ENCODE results near the gene GNAL.
"Not testable (repeated sequence)": the region's sequence is repeated elsewhere in the genome, so short reads cannot be mapped to it uniquely, and the experiment has no call there.

GNAL gene

DNA sequence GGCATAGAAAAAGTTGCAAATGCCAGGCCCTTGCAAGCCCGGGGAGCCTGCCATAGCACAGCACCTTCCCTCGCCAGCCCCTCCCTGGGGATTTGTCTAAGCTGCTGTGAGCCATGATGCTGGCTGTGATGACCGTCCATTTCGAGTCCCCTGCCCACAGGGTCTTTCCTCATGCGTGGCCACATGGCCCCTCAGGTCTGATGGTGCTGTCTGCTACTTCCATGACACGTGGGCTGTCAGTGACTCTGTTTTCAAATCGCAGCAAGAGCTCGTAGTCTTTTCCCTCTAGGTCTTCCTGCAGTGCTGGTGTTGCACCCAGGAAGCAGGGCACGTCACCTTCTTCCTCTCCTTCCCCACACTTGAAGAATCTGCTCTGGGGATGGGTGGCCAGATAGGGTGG lies 15.5 kb upstream of the GNAL start:
- H3K4me3 ChIP-seq (ENCODE audit: low read depth, low read length), result no peak overlapping the region
- no peak for TF ChIP-seq CTCF (IDR thresholded peaks at IDR 0.05; ENCODE audit: borderline replicate concordance, insufficient read depth, low read depth, low read length)

DNA sequence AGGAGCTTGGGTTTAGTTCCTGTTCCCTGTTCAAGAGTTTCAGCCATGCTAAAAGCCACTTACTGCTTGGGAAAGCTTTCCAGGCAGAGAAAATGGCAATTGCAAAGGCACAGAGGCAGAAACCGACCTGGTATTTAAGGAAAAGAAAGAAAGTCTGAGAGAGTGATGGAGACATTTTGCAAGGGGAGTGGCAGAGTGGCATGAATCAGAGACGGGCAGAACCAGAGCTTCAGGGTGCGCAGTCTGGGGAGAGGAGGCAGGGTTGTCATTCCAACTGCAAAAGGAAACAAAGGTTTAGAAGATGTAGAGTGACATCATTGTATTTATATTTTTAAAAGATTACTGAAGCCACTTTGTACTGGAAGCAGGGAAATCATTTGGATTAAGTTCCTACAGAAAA lies 14.9 kb upstream of the GNAL start:
- no peak overlapping the region for H3K4me3 ChIP-seq (ENCODE audit: low read depth, low read length)
- no peak for TF ChIP-seq CTCF (IDR thresholded peaks at IDR 0.05; ENCODE audit: borderline replicate concordance, insufficient read depth, low read depth, low read length)

DNA sequence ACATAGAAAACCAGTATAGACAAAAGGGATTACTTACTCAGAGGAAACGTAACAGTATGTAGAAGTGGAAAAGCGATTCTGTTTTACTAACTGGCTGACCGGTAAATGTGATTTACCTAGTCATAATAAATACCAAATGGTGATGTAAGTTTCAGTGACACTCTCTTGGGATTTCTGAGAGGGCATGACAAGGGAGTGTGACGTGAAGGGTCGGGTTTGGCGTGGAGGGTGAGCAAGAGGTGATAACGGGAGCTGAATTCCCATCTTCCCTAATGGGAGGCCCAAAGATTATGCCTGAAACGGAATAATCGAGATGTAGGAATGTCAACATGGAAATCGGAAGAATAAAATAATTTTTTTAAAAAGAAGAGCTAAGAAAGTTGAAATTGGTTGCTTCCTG lies 12.7 kb upstream of the GNAL start:
- no peak overlapping the region for H3K4me3 ChIP-seq (ENCODE audit: low read depth, low read length)
- TF ChIP-seq CTCF (IDR thresholded peaks at IDR 0.05; ENCODE audit: borderline replicate concordance, insufficient read depth, low read depth, low read length), result no peak

- no peak for TF ChIP-seq CTCF (IDR thresholded peaks at IDR 0.05; ENCODE audit: borderline replicate concordance, insufficient read depth, low read depth, low read length)
- H3K4me3 ChIP-seq (ENCODE audit: low read depth, low read length), result no peak overlapping the region
These were observed 12.2 kb upstream of the GNAL start for GRCh38 chr18:11676867-11677266.

- TF ChIP-seq CTCF (IDR thresholded peaks at IDR 0.05; ENCODE audit: borderline replicate concordance, insufficient read depth, low read depth, low read length), result no peak
- H3K4me3 ChIP-seq (ENCODE audit: low read depth, low read length), result no peak overlapping the region
These were observed 10.9 kb upstream of the GNAL start for GRCh38 chr18:11678211-11678610.

DNA sequence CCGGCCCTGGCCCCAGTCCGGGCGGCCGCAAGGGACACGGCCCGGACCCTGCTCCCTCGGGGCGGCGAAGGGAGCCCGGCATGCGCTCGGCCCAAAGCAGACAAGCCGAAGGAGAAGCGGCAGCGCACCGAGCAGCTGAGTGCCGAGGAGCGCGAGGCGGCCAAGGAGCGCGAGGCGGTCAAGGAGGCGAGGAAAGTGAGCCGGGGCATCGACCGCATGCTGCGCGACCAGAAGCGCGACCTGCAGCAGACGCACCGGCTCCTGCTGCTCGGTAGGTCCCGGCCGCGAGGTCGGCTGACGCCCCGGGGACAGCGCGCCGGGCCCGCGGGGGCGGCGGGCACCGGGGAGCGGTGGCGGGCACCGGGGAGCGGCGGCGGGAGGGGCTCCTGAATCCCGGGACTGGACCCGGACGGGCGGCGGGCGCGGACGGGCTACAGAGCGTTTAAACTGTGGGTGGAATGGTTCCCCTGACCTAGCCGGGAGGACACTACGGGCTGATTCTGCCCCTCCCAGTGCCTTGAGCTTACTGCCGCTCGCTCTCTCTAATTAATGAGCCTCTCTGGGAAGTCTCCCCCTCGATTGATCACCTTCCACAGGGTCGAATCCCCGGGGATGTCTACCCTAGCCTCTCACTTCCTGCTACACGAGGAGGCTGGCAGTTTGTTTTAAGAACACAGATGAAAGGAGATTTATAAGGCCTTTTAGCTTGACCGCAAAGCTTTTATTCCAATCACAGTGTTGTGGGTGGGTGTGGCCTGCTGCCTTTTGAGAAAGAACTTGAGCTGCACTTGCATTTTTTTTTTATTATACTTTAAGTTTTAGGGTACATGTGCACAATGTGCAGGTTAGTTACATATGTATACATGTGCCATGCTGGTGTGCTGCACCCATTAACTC lies 853 bp downstream of the GNAL start:
- no peak for TF ChIP-seq CTCF (IDR thresholded peaks at IDR 0.05; ENCODE audit: borderline replicate concordance, insufficient read depth, low read depth, low read length)
- no peak overlapping the region for H3K4me3 ChIP-seq (ENCODE audit: low read depth, low read length)

GRCh38 chr18:11690660-11691059 lies 1.6 kb downstream of the GNAL start:
- not testable (repeated sequence) for H3K4me3 ChIP-seq (ENCODE audit: low read depth, low read length)
